Esophagus muscularis mucosa (tissue), 4 donors: ENCODE results near the gene ARHGEF39.

ENCODE experiments used
- CTCF ChIP-seq, 3 experiments: fragments of 200-600 bp in 2 of 3; fragments of 450-650 bp in 1 of 3; sonication (generic) in 2 of 3; IDR thresholded peaks; one replicate each; pipeline ENCODE4 v1.5.1; 2017 to 2019; ENCODE audit warnings: antibody characterized with exemption in 3 of 3, mild to moderate bottlenecking in 2 of 3, moderate library complexity in 1 of 3
- EP300 ChIP-seq: sonication (generic); formaldehyde crosslinking; IDR thresholded peaks from one replicate; pipeline ENCODE4 v1.6.1; 2017; ENCODE audit warnings: antibody characterized with exemption
- POLR2A ChIP-seq: fragments of 450-650 bp; IDR thresholded peaks from one replicate; pipeline ENCODE4 v1.6.1; 2017; ENCODE audit warnings: antibody characterized with exemption, moderate library complexity, mild to moderate bottlenecking, low read depth

DNA sequence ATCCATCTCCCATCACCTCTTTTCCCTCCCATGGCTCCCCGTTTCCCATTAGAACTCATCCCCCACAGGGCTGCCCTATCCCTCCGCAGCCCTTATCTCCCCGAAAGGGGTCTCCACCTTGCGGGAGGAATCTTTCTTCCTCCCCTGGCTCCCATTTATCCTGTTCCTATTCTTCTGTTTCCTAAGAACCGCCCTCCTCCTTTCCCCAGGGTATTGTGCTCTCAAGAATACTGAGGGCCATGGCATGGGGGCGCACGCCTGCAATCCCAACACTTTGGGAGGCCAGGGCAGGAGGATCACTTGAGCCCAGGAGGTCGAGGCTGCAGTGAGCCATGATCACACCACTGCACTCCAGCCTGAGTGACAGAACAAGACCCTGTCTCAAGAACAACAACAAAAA, 47.4 kb downstream of the ARHGEF39 start:
- TF ChIP-seq EP300 (no peak), POLR2A (no peak), CTCF (IDR thresholded peaks at IDR 0.05) (no peak)
